IMR-90 (cell line): ENCODE results near the gene ANKRD44. TPM values are rescaled to one million over a fixed set of nuclear protein-coding genes. Genes with fewer than 3 reads are reported as not detected.
A peak's percentile ranks its signal among the peaks of the same experiment; 100 is the strongest.

ENCODE experiments used
- ATAC-seq: fragments of 200-7000 bp; cut with Tn5 transposase; 2 replicates; pipeline ENCODE4 v1.9.1; 2020; ENCODE audit warnings: low read depth, mild to moderate bottlenecking, moderate library complexity
- BruUV-seq: library from RNA; stranded (reverse); fragments of 400-500 nt; replicated peaks from 2 replicates; lab custom pipeline; 2021; lab: Mats Ljungman, UMichigan
- CTCF ChIA-PET: fragments of 300-600 bp; formaldehyde crosslinking; extraction: SDS; loops from one replicate; lab custom pipeline; 2021; ENCODE audit warnings: antibody characterized with exemption; lab: Yijun Ruan, JAX
- POLR2A ChIA-PET: fragments of 300-600 bp; sonication (Branson Sonifier 250); formaldehyde crosslinking; loops from one replicate; lab custom pipeline; 2022; ENCODE audit warnings: antibody characterized with exemption; ENCODE audit not compliant: unreplicated experiment; lab: Charles Lee
- DNase-seq: peaks from one replicate; pipeline ENCODE4 v3.0.0; 2013
- H2AFZ ChIP-seq: replicated peaks from 2 replicates; pipeline ENCODE3; 2013; ENCODE audit warnings: low read length, mild to moderate bottlenecking; ENCODE audit not compliant: poor library complexity
- H2AK5ac ChIP-seq: 2 replicates; pipeline ENCODE4 v1.6.1; 2013; ENCODE audit warnings: low read depth, low read length, inconsistent platforms
- H2AK9ac ChIP-seq: replicated peaks from 2 replicates; pipeline ENCODE3; 2013; ENCODE audit warnings: mild to moderate bottlenecking, low read depth, low read length, moderate library complexity; ENCODE audit not compliant: poor library complexity
- H2BK120ac ChIP-seq: 2 replicates; pipeline ENCODE4 v1.6.1; 2013; ENCODE audit warnings: low read depth, low read length, inconsistent platforms
- H2BK15ac ChIP-seq: 3 replicates; pipeline ENCODE4 v1.6.1; 2013; ENCODE audit warnings: low read depth, low read length, inconsistent platforms
- H2BK20ac ChIP-seq: 2 replicates; pipeline ENCODE4 v1.6.1; 2013; ENCODE audit warnings: low read depth, mild to moderate bottlenecking, inconsistent platforms, low read length, moderate library complexity
- H2BK5ac ChIP-seq: 2 replicates; pipeline ENCODE4 v1.6.1; 2013; ENCODE audit warnings: mild to moderate bottlenecking, low read depth, low read length, inconsistent platforms; ENCODE audit not compliant: poor library complexity, severe bottlenecking
- H3K14ac ChIP-seq: replicated peaks from 2 replicates; pipeline ENCODE4 v1.6.1; 2013; ENCODE audit warnings: low read depth, low read length, inconsistent platforms
- H3K18ac ChIP-seq: 2 replicates; pipeline ENCODE4 v1.6.1; 2013; ENCODE audit warnings: low read depth, low read length, control low read depth
- H3K23ac ChIP-seq: 2 replicates; pipeline ENCODE4 v1.6.1; 2013; ENCODE audit warnings: low read depth, low read length, inconsistent platforms
- H3K27ac ChIP-seq: 2 replicates; pipeline ENCODE4 v1.5.1; 2013; ENCODE audit warnings: mild to moderate bottlenecking, control low read depth, low read length; ENCODE audit not compliant: insufficient read depth
- H3K27me3 ChIP-seq: 2 replicates; pipeline ENCODE4 v1.6.1; 2013; ENCODE audit warnings: low read length; ENCODE audit not compliant: control insufficient read depth, insufficient read depth
- H3K36me3 ChIP-seq: 2 replicates; pipeline ENCODE4 v1.6.1; 2013; ENCODE audit warnings: low read length, mixed read lengths; ENCODE audit not compliant: control insufficient read depth, insufficient read depth
- H3K4ac ChIP-seq: 2 replicates; pipeline ENCODE4 v1.6.1; 2013; ENCODE audit warnings: low read depth, low read length, inconsistent platforms
- H3K4me1 ChIP-seq: 2 replicates; pipeline ENCODE4 v1.6.1; 2013; ENCODE audit warnings: low read length, mixed read lengths; ENCODE audit not compliant: control insufficient read depth, insufficient read depth
- H3K4me2 ChIP-seq: 2 replicates; pipeline ENCODE4 v1.6.1; 2013; ENCODE audit warnings: low read depth, mild to moderate bottlenecking, control low read depth, low read length, moderate library complexity
- H3K4me3 ChIP-seq: 2 replicates; pipeline ENCODE4 v1.5.1; 2013; ENCODE audit warnings: low read depth, mild to moderate bottlenecking, control low read depth, low read length, moderate library complexity; ENCODE audit not compliant: insufficient read depth
- H3K56ac ChIP-seq: 2 replicates; pipeline ENCODE4 v1.6.1; 2013; ENCODE audit warnings: low read length, inconsistent platforms; ENCODE audit not compliant: insufficient read depth; ENCODE audit errors: extremely low read depth
- H3K79me1 ChIP-seq, 2 experiments: 2 replicates each; pipeline ENCODE4 v1.6.1; 2013; ENCODE audit warnings: low read length in 2 of 2, inconsistent platforms in 1 of 2, low read depth in 1 of 2
- H3K9ac ChIP-seq: 2 replicates; pipeline ENCODE4 v1.6.1; 2013; ENCODE audit warnings: low read depth, low read length, control low read depth
- H3K9me1 ChIP-seq: 2 replicates; pipeline ENCODE4 v1.6.1; 2013; ENCODE audit warnings: low read length, inconsistent platforms; ENCODE audit not compliant: insufficient read depth
- H3K9me3 ChIP-seq: 2 replicates; pipeline ENCODE4 v1.6.1; 2013; ENCODE audit warnings: low read length; ENCODE audit not compliant: control insufficient read depth, insufficient read depth
- H4K20me1 ChIP-seq: 2 replicates; pipeline ENCODE4 v1.6.1; 2013; ENCODE audit warnings: low read length, inconsistent platforms; ENCODE audit not compliant: insufficient read depth
- H4K5ac ChIP-seq: 2 replicates; pipeline ENCODE4 v1.6.1; 2013; ENCODE audit warnings: mild to moderate bottlenecking, low read depth, low read length, control low read depth
- H4K8ac ChIP-seq, 2 experiments: 2 replicates each; pipeline ENCODE4 v1.6.1; 2013; ENCODE audit warnings: low read depth in 2 of 2, low read length in 2 of 2, control low read depth in 1 of 2, inconsistent platforms in 1 of 2
- H4K91ac ChIP-seq: 2 replicates; pipeline ENCODE4 v1.6.1; 2013; ENCODE audit warnings: low read depth, low read length, inconsistent platforms; ENCODE audit not compliant: insufficient read depth
- BHLHE40 ChIP-seq: fragments of 150-350 bp; IDR thresholded peaks from 2 replicates; pipeline ENCODE4 v1.6.1; 2016; ENCODE audit warnings: mild to moderate bottlenecking, low read depth, low read length
- CEBPB ChIP-seq: IDR thresholded peaks from 2 replicates; pipeline ENCODE4 v1.6.1; 2012; ENCODE audit warnings: low read depth, low read length, improper control_type of control experiment
- CHD1 ChIP-seq: IDR thresholded peaks from 2 replicates; pipeline ENCODE4 v1.6.1; 2012; ENCODE audit warnings: low read depth, low read length, improper control_type of control experiment
- FOS ChIP-seq: fragments of 150-350 bp; IDR thresholded peaks from 2 replicates; pipeline ENCODE4 v1.6.1; 2016; ENCODE audit warnings: low read depth, low read length
- MAFK ChIP-seq: IDR thresholded peaks from 2 replicates; pipeline ENCODE4 v1.6.1; 2012; ENCODE audit warnings: low read depth, low read length, improper control_type of control experiment
- MAZ ChIP-seq: IDR thresholded peaks from 2 replicates; pipeline ENCODE4 v1.6.1; 2012; ENCODE audit warnings: low read depth, mild to moderate bottlenecking, low read length, improper control_type of control experiment, moderate library complexity, borderline replicate concordance
- MXI1 ChIP-seq: IDR thresholded peaks from 2 replicates; pipeline ENCODE4 v1.6.1; 2012; ENCODE audit warnings: low read depth, mild to moderate bottlenecking, low read length, moderate library complexity, borderline replicate concordance
- POLR2A ChIP-seq: IDR thresholded peaks from 2 replicates; pipeline ENCODE4 v1.6.1; 2012; ENCODE audit warnings: mild to moderate bottlenecking, low read depth, low read length
- RFX5 ChIP-seq: IDR thresholded peaks from 2 replicates; pipeline ENCODE4 v1.8.0; 2012; ENCODE audit warnings: low read depth, mild to moderate bottlenecking, low read length, moderate library complexity
- WGBS, 2 experiments: methylation state at CpG; one replicate each; pipeline versions ENCODE4 v1.1.5 to v1.1.7; 2013; ENCODE audit warnings: missing lambda C conversion rate in 2 of 2; ENCODE audit not compliant: insufficient read length in 1 of 2; ENCODE audit errors: extremely low coverage in 2 of 2; 5-methylcytosine and 5-hydroxymethylcytosine counted together
- dilution Hi-C: fragments of 300-500 bp; cut with HindIII; formaldehyde crosslinking; loops from one replicate; pipeline ENCODE4 v1.14.3; 2018; ENCODE audit warnings: low sequenced_read_pairs; ENCODE audit not compliant: unreplicated experiment
- in situ Hi-C: fragments of 300-500 bp; cut with MboI; formaldehyde crosslinking; loops from 3 replicates; pipeline ENCODE4 v1.14.3; 2019; ENCODE audit warnings: low sequenced_read_pairs, inconsistent platforms, mixed read lengths
- intact Hi-C: fragments of 100-400 bp; cut with micrococcal nuclease; formaldehyde crosslinking; loops from 2 replicates; pipeline ENCODE4 v1.10.0; 2022
- polyA plus RNA-seq, 3 experiments: library from polyadenylated mRNA; depleted of rRNA; stranded (reverse); fragments of >200 nt; gene quantifications; 2 replicates each; pipeline ENCODE4 v1.2.3, GENCODE V29; 2012; ENCODE audit warnings: low replicate concordance in 1 of 3
- total RNA-seq: library from RNA; depleted of rRNA; stranded (reverse); fragments of >200 nt; gene quantifications from 2 replicates; pipeline ENCODE4 v1.2.3, GENCODE V29; 2012

ANKRD44 gene
- total and polyA plus RNA-seq, 2 of the 4 experiments (the other 2 are of a cell fraction) = 5.2 to 15.6 TPM

DNA sequence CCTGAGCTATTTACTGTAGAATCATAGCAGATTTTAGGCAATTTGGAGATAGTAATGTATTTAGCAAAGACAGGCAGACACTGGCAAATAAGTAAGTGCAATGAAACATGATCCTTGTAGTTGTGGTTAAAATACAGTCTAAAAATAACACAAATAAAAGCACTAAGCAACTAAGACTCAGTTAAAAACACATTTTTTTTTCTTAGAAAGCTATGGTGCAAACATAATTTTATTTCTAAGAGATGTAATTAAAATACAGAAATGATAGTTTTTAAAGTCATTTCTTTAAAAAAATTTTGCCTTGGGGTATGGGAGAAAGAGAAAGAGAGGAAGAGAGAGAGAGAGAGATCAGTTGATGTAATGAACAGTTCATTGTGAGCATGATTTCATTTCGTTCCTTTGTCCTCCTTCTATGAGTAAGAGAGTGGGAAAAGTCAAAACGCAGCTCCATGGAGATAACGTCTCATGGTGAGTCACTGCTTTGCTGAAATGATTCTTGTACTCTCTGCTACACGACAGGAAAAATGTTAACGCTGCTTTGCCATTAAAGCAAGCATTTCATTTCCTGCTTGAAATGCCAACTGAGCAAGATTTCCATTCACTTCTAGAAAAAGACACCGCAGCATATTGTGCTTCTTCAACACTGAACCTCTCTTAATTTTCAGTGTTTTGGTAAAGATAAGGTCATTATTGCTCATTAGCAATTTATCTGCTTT, 322.8 kb downstream of the ANKRD44 start:
- in situ Hi-C loops = no loop called here
- H2BK20ac ChIP-seq = peak overlapping the region; percentile 4; the same call in 1 of the 2 replicates
- ChIA-PET CTCF (interaction anchor here (0.7 to 1.3 kb wide), 2 partner anchors 15 to 900 kb away, joined by 3 read pairs; no protein-coding TSS in a partner anchor), POLR2A (no interaction called here)
- H4K91ac ChIP-seq = no peak overlapping the region
- peaks cover 2% of the 10 kb centered on the region for H3K9me3 ChIP-seq
- H2BK120ac ChIP-seq = peak overlapping the region; percentile 35; the same call in 1 of the 2 replicates
- dilution Hi-C loops = no loop called here
- H3K4me2 ChIP-seq = peak overlapping the region; percentile 78
- H3K9me1 ChIP-seq = no peaks in the 10 kb centered on the region
- peaks cover 4% of the 10 kb centered on the region; the same call in 1 of the 2 replicates for H3K4me1 ChIP-seq
- peak overlapping the region; percentile 7; the same call in 1 of the 2 replicates for H3K14ac ChIP-seq
- no peak overlapping the region for H2AK5ac ChIP-seq
- H2AK9ac ChIP-seq = no peak overlapping the region
- H3K18ac ChIP-seq = peak overlapping the region; percentile 68; the same call in 1 of the 2 replicates
- H4K5ac ChIP-seq = peak overlapping the region; percentile 25; the same call in 1 of the 2 replicates
- no peak overlapping the region for H2BK15ac ChIP-seq
- 0% methylated on average over 3 of the region's 6 CpGs; no CpG with 5 or more reads in 1 of the 2 experiments for WGBS, 2 experiments
- peak overlapping the region; percentile 16; the same call in 1 of the 2 replicates for H3K4me3 ChIP-seq
- no peaks in the 10 kb centered on the region for H3K79me1 ChIP-seq
- H3K23ac ChIP-seq = 0 out of 2 replicates have a peak overlapping the region, but pooled peaks have one; percentile 3
- no peak overlapping the region for H2AFZ ChIP-seq
- ATAC-seq (peak; percentile 99), DNase-seq (peak; percentile 98)
- peak overlapping the region in 1 of 2 experiments; percentile 16; a peak in 2 of 4 replicates for H4K8ac ChIP-seq
- H3K27me3 ChIP-seq = no peaks in the 10 kb centered on the region
- intact Hi-C loops = loop anchor here (5.0 kb wide), 1 partner anchor 61 kb away; the partner anchor contains the start of gene PGAP1
- no peak overlapping the region; the same call in 1 of the 2 replicates for H3K27ac ChIP-seq
- peak; percentile 86 for TF ChIP-seq MAFK
- TF ChIP-seq FOS = peak; percentile 94
- TF ChIP-seq CHD1 = no peak
- TF ChIP-seq BHLHE40 = no peak
- TF ChIP-seq MAZ = no peak
- no peak for TF ChIP-seq RFX5
- TF ChIP-seq CEBPB = peak; percentile 59
- no peak for TF ChIP-seq MXI1
- TF ChIP-seq POLR2A = no peak
- no peak overlapping the region; the same call in 1 of the 2 replicates for H3K9ac ChIP-seq
- BruUV-seq = no TSS peak
- H3K4ac ChIP-seq = peak overlapping the region; percentile 5; the same call in 1 of the 2 replicates
- H4K20me1 ChIP-seq = no peaks in the 10 kb centered on the region
- H2BK5ac ChIP-seq = peak overlapping the region; percentile 57
- H3K36me3 ChIP-seq = no peaks in the 10 kb centered on the region
- 0 out of 2 replicates have a peak overlapping the region, but pooled peaks have one; percentile 5 for H3K56ac ChIP-seq
